HEK293 (cell line): ENCODE results near the gene QRICH2.
"Not testable (repeated sequence)": the region's sequence is repeated elsewhere in the genome, so short reads cannot be mapped to it uniquely, and the experiment has no call there.

Experiments
- CTCF ChIA-PET: fragments of 350-600 bp; formaldehyde crosslinking; extraction: SDS; loops from one replicate; lab custom pipeline; 2021; ENCODE audit warnings: antibody characterized with exemption; lab: Yijun Ruan, JAX
- POLR2A ChIA-PET: fragments of 300-600 bp; formaldehyde crosslinking; extraction: SDS; loops from one replicate; lab custom pipeline; 2020; ENCODE audit warnings: antibody characterized with exemption, inconsistent platforms; lab: Yijun Ruan, JAX
- H3K27ac ChIP-seq: fragments of 200-500 bp; sonication (Bioruptor generic); 2 replicates; pipeline ENCODE4 v1.5.1; 2014; ENCODE audit warnings: low read depth, low read length, control low read depth, inconsistent platforms; ENCODE audit errors: extremely low read depth
- H3K36me3 ChIP-seq, 2 experiments: fragments of 200-500 bp in 1 of 2; sonication (Bioruptor generic) in 1 of 2; 1 replicate in 1 of 2; 2 replicates in 1 of 2; pipeline ENCODE4 v1.5.1; 2014 to 2017; ENCODE audit warnings: inconsistent platforms in 2 of 2, low read length in 2 of 2; ENCODE audit not compliant: control insufficient read depth in 2 of 2, insufficient read depth in 1 of 2
- H3K4me1 ChIP-seq: fragments of 200-500 bp; sonication (Bioruptor generic); 2 replicates; pipeline ENCODE4 v1.5.1; 2014; ENCODE audit warnings: mild to moderate bottlenecking, low read length, inconsistent platforms; ENCODE audit not compliant: control insufficient read depth, insufficient read depth
- H3K4me3 ChIP-seq: 2 replicates; pipeline ENCODE4 v1.5.1; 2011; ENCODE audit warnings: low read depth, mild to moderate bottlenecking, control low read depth, low read length, moderate library complexity
- H3K9me3 ChIP-seq: fragments of 200-500 bp; sonication (Bioruptor generic); 2 replicates; pipeline ENCODE4 v1.5.1; 2014; ENCODE audit warnings: low read depth, low read length, inconsistent platforms; ENCODE audit not compliant: control insufficient read depth, insufficient read depth
- KLF16 ChIP-seq: fragments of 450-650 bp; formaldehyde crosslinking; IDR thresholded peaks from 2 replicates; pipeline ENCODE4 v1.5.1; 2017; ENCODE audit warnings: missing biosample characterization, missing genetic modification characterization
- KLF8 ChIP-seq: fragments of 450-650 bp; formaldehyde crosslinking; IDR thresholded peaks from 2 replicates; pipeline ENCODE4 v1.5.1; 2016; ENCODE audit warnings: missing biosample characterization, missing genetic modification characterization
- SALL2 ChIP-seq: fragments of 450-650 bp; formaldehyde crosslinking; IDR thresholded peaks from 2 replicates; pipeline ENCODE4 v1.5.0; 2017; ENCODE audit warnings: missing biosample characterization, mild to moderate bottlenecking, missing genetic modification characterization, borderline replicate concordance
- SETDB1 ChIP-seq: IDR thresholded peaks from one replicate; pipeline ENCODE4 v1.6.1; 2017; ENCODE audit warnings: mild to moderate bottlenecking, low read length, moderate library complexity, mixed read lengths; ENCODE audit not compliant: insufficient read length
- TRIM28 ChIP-seq: IDR thresholded peaks from 2 replicates; pipeline ENCODE4 v1.6.1; 2011; ENCODE audit warnings: low read length, control low read depth, borderline replicate concordance
- ZNF10 ChIP-seq: fragments of 450-650 bp; formaldehyde crosslinking; IDR thresholded peaks from 2 replicates; pipeline ENCODE4 v1.5.1; 2017; ENCODE audit warnings: missing biosample characterization, missing genetic modification characterization
- ZNF175 ChIP-seq: fragments of 450-650 bp; formaldehyde crosslinking; IDR thresholded peaks from 2 replicates; pipeline ENCODE4 v1.5.1; 2016; ENCODE audit warnings: missing biosample characterization, missing genetic modification characterization
- ZNF202 ChIP-seq: fragments of 450-650 bp; formaldehyde crosslinking; IDR thresholded peaks from 2 replicates; pipeline ENCODE4 v1.5.1; 2016; ENCODE audit warnings: missing biosample characterization, missing genetic modification characterization, borderline replicate concordance
- ZNF341 ChIP-seq: fragments of 450-650 bp; formaldehyde crosslinking; IDR thresholded peaks from 2 replicates; pipeline ENCODE4; 2016; ENCODE audit warnings: low read depth, missing biosample characterization, missing genetic modification characterization
- ZNF600 ChIP-seq: fragments of 450-650 bp; formaldehyde crosslinking; IDR thresholded peaks from 2 replicates; pipeline ENCODE4 v1.5.1; 2016; ENCODE audit warnings: missing biosample characterization, missing genetic modification characterization
- ZNF639 ChIP-seq: fragments of 450-650 bp; formaldehyde crosslinking; IDR thresholded peaks from 2 replicates; pipeline ENCODE4 v1.5.1; 2016; ENCODE audit warnings: missing biosample characterization, missing genetic modification characterization
- ZNF654 ChIP-seq: fragments of 450-650 bp; formaldehyde crosslinking; IDR thresholded peaks from 2 replicates; pipeline ENCODE4 v1.5.1; 2016; ENCODE audit warnings: low read depth, missing biosample characterization, missing genetic modification characterization
- ZNF707 ChIP-seq: fragments of 450-650 bp; formaldehyde crosslinking; IDR thresholded peaks from 2 replicates; pipeline ENCODE4 v1.5.1; 2016; ENCODE audit warnings: missing biosample characterization, missing genetic modification characterization
- ZNF777 ChIP-seq: fragments of 450-650 bp; formaldehyde crosslinking; IDR thresholded peaks from 2 replicates; pipeline ENCODE4 v1.5.1; 2017; ENCODE audit warnings: missing biosample characterization, missing genetic modification characterization, borderline replicate concordance
- ZNF791 ChIP-seq: fragments of 450-650 bp; formaldehyde crosslinking; IDR thresholded peaks from 2 replicates; pipeline ENCODE4 v1.5.1; 2016; ENCODE audit warnings: missing biosample characterization, missing genetic modification characterization
- ZNF843 ChIP-seq: fragments of 450-650 bp; formaldehyde crosslinking; IDR thresholded peaks from 2 replicates; pipeline ENCODE4 v1.5.1; 2016; ENCODE audit warnings: missing biosample characterization, missing genetic modification characterization
- TF ChIP-seq, protein P1 (sequence below): fragments of 450-650 bp; formaldehyde crosslinking; IDR thresholded peaks from 2 replicates; pipeline ENCODE4 v1.5.1; 2016; ENCODE audit warnings: missing biosample characterization, missing genetic modification characterization
- TF ChIP-seq, protein P2 (sequence below): fragments of 450-650 bp; formaldehyde crosslinking; conservative IDR thresholded peaks from 2 replicates; pipeline ENCODE4 v1.5.1; 2016; ENCODE audit warnings: low read depth, missing biosample characterization, missing genetic modification characterization
- TF ChIP-seq, protein P3 (sequence below): fragments of 450-650 bp; formaldehyde crosslinking; IDR thresholded peaks from 2 replicates; pipeline ENCODE4 v1.5.1; 2016; ENCODE audit warnings: missing biosample characterization, missing genetic modification characterization
- TF ChIP-seq, protein P4 (sequence below): fragments of 450-650 bp; formaldehyde crosslinking; IDR thresholded peaks from 2 replicates; pipeline ENCODE4 v1.5.1; 2016; ENCODE audit warnings: missing biosample characterization, missing genetic modification characterization

QRICH2 gene

GRCh38 chr17:76260669-76261068 is 47.4 kb downstream of the QRICH2 start:
- Histone ChIP-seq H3K4me3 (no peak overlapping the region), H3K27ac (no peak overlapping the region), H3K4me1 (no peaks in the 10 kb centered on the region), H3K9me3 (no peaks in the 10 kb centered on the region), H3K36me3 (no peaks in the 10 kb centered on the region)
- no peak for TF ChIP-seq ZNF341 (tag by site-specific recombination)
- no peak for TF ChIP-seq ZNF175 (tag by site-specific recombination)
- TF ChIP-seq ZNF600 = no peak
- no peak for TF ChIP-seq ZNF639
- no peak for TF ChIP-seq ZNF777
- no peak for TF ChIP-seq ZNF791 (tag by site-specific recombination)
- TF ChIP-seq, protein P1, sequence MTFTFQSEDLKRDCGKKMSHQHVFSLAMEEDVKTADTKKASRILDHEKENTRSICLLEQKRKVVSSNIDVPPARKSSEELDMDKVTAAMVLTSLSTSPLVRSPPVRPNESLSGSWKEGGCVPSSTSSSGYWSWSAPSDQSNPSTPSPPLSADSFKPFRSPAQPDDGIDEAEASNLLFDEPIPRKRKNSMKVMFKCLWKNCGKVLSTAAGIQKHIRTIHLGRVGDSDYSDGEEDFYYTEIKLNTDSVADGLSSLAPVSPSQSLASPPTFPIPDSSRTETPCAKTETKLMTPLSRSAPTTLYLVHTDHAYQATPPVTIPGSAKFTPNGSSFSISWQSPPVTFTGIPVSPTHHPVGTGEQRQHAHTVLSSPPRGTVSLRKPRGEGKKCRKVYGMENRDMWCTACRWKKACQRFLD (tag by site-specific recombination) = no peak
- no peak for TF ChIP-seq ZNF654 (tag by site-specific recombination)
- TF ChIP-seq SETDB1 = no peak
- no peak for TF ChIP-seq TRIM28
- TF ChIP-seq KLF8 (tag by site-specific recombination) = no peak
- TF ChIP-seq, protein P2, sequence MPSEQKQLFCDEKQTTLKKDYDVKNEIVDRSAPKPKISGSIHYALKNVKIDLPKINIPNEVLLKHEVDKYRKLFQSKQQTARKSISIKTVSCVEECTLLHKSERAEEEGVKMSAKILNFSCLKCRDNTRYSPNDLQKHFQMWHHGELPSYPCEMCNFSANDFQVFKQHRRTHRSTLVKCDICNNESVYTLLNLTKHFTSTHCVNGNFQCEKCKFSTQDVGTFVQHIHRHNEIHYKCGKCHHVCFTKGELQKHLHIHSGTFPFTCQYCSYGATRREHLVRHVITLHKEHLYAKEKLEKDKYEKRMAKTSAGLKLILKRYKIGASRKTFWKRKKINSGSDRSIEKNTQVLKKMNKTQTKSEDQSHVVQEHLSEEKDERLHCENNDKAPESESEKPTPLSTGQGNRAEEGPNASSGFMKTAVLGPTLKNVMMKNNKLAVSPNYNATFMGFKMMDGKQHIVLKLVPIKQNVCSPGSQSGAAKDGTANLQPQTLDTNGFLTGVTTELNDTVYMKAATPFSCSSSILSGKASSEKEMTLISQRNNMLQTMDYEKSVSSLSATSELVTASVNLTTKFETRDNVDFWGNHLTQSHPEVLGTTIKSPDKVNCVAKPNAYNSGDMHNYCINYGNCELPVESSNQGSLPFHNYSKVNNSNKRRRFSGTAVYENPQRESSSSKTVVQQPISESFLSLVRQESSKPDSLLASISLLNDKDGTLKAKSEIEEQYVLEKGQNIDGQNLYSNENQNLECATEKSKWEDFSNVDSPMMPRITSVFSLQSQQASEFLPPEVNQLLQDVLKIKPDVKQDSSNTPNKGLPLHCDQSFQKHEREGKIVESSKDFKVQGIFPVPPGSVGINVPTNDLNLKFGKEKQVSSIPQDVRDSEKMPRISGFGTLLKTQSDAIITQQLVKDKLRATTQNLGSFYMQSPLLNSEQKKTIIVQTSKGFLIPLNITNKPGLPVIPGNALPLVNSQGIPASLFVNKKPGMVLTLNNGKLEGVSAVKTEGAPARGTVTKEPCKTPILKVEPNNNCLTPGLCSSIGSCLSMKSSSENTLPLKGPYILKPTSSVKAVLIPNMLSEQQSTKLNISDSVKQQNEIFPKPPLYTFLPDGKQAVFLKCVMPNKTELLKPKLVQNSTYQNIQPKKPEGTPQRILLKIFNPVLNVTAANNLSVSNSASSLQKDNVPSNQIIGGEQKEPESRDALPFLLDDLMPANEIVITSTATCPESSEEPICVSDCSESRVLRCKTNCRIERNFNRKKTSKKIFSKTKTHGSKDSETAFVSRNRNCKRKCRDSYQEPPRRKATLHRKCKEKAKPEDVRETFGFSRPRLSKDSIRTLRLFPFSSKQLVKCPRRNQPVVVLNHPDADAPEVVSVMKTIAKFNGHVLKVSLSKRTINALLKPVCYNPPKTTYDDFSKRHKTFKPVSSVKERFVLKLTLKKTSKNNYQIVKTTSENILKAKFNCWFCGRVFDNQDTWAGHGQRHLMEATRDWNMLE (tag by site-specific recombination) = no peak
- TF ChIP-seq, protein P3, sequence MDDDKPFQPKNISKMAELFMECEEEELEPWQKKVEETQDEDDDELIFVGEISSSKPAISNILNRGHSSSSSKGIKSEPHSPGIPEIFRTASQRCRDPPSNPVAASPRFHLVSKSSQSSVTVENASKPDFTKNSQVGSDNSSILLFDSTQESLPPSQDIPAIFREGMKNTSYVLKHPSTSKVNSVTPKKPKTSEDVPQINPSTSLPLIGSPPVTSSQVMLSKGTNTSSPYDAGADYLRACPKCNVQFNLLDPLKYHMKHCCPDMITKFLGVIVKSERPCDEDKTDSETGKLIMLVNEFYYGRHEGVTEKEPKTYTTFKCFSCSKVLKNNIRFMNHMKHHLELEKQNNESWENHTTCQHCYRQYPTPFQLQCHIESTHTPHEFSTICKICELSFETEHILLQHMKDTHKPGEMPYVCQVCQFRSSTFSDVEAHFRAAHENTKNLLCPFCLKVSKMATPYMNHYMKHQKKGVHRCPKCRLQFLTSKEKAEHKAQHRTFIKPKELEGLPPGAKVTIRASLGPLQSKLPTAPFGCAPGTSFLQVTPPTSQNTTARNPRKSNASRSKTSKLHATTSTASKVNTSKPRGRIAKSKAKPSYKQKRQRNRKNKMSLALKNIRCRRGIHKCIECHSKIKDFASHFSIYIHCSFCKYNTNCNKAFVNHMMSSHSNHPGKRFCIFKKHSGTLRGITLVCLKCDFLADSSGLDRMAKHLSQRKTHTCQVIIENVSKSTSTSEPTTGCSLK (tag by site-specific recombination) = no peak
- no peak for TF ChIP-seq ZNF202
- no peak for TF ChIP-seq SALL2 (tag by site-specific recombination)
- no peak for TF ChIP-seq ZNF10 (tag by site-specific recombination)
- TF ChIP-seq KLF16 = no peak
- ChIA-PET POLR2A (no interaction called here), CTCF (interaction anchor here (0.7 to 6.4 kb wide), 3 partner anchors 20 to 139 kb away, joined by 3 to 47 read pairs (median 3); no protein-coding TSS in a partner anchor)

DNA sequence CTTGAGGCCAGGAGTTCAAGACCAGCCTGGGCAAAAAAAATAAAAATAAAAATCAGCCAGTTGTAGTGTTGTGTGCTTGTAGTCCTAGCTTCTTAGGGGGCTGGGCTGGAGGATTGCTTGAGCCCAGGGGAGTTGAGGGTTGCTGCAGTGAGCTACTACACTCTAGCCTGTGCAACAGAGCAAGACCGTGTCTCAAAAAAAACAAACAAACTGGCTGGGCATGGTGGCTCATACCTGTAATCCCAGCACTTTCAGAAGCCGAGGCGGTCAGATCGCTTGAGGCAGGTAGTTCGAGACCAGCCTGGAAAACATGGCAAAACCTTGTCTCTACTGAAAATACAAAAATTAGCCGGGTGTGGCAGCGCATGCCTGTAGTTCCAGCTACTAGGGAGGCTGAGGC is 47.9 kb downstream of the QRICH2 start:
- POLR2A ChIA-PET = no interaction called here
- TF ChIP-seq ZNF843 (tag by site-specific recombination) (no peak), ZNF707 (tag by site-specific recombination) (no peak)
- TF ChIP-seq, protein P4, sequence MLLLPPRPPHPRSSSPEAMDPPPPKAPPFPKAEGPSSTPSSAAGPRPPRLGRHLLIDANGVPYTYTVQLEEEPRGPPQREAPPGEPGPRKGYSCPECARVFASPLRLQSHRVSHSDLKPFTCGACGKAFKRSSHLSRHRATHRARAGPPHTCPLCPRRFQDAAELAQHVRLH (tag by site-specific recombination) = no peak
- Histone ChIP-seq H3K4me3 (no peak overlapping the region), H3K9me3 (no peaks in the 10 kb centered on the region), H3K36me3 (no peaks in the 10 kb centered on the region), H3K4me1 (no peaks in the 10 kb centered on the region), H3K27ac (no peak overlapping the region)
- CTCF ChIA-PET = interaction anchor here (0.6 to 6.4 kb wide), 5 partner anchors 12 to 240 kb away, joined by 3 to 47 read pairs (median 3); no protein-coding TSS in a partner anchor

GRCh38 chr17:76256430-76257050 is 51.5 kb downstream of the QRICH2 start:
- ChIA-PET POLR2A (interaction anchor here (0.5 to 1.5 kb wide), 3 partner anchors 8 to 322 kb away, joined by 3 to 9 read pairs (median 5); partner anchors contain the start of gene UBALD2), CTCF (interaction anchor here (0.5 kb wide), 1 partner anchor 93 kb away, joined by 3 read pairs; no protein-coding TSS in a partner anchor)
- H3K9me3 ChIP-seq, H3K36me3 ChIP-seq, H3K4me3 ChIP-seq, H3K4me1 ChIP-seq, H3K27ac ChIP-seq: not testable (repeated sequence)
